GM12801 (cell line): ENCODE data around the gene PNPLA1.

ENCODE experiments used
- CTCF ChIP-seq: IDR thresholded peaks from one replicate; pipeline ENCODE4 v1.5.1; 2011; ENCODE audit warnings: control low read depth; ENCODE audit not compliant: insufficient read length; ENCODE audit errors: extremely low read depth

The PNPLA1 gene

GRCh38 chr6:36267731-36268477 is 2.0 kb upstream of the PNPLA1 start:
- TF ChIP-seq CTCF: no peak

GRCh38 chr6:36268478-36269275 is 1.2 kb upstream of the PNPLA1 start:
- no peak for TF ChIP-seq CTCF

- no peak for TF ChIP-seq CTCF
Observed at GRCh38 chr6:36272234-36272633, 2.4 kb downstream of the PNPLA1 start.

- no peak for TF ChIP-seq CTCF
Observed at GRCh38 chr6:36273067-36273466, 3.2 kb downstream of the PNPLA1 start.

- no peak for TF ChIP-seq CTCF
Observed at GRCh38 chr6:36273802-36274514, 4.1 kb downstream of the PNPLA1 start.

- TF ChIP-seq CTCF: no peak
Observed at GRCh38 chr6:36276581-36277536, 7.0 kb downstream of the PNPLA1 start.
